ENCODE data around the gene AKAP6. TPM values are rescaled to one million over a fixed set of nuclear protein-coding genes. Genes with fewer than 3 reads are reported as not detected.

Gene AKAP6
- total RNA-seq, 2 experiments from 2014 or later = 0.13 to 0.72 TPM

DNA sequence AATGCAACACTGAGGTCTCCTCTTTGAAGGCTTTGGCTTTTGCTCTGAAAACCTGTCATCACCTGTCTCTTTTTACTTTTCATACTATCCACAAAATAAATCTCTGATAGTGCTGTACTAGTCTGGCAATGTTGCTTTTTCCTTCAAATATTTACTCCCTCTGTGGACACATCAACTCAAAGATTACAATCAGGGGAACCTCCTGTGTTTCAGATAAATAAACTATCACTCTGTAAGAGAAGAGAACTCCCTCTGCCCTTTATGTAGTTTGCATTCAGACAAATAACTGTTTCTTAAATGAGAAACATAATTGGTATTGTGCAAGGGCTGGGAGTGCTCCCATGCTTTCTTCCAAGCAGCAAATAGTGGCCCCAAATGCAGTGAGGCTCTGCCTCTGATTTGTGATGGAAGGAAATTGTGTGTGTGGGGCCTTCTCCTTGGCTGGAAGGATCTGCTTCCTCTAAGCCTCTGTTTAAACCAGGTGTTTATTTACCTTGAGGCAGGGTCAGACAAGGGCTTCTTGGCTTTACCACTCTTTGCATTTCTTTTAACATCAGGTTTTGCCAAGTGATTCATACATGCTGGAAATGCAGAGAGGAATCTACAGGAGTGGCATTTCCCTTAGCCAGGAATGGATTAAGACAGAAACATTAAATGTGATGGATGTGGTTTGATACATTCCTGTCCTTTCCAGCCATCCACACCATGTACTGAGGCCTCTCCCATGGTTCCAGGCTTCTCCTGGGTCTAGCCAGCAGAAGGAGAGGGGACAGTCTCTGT lies 69.0 kb downstream of the AKAP6 start:
- TF ChIP-seq, protein P1, sequence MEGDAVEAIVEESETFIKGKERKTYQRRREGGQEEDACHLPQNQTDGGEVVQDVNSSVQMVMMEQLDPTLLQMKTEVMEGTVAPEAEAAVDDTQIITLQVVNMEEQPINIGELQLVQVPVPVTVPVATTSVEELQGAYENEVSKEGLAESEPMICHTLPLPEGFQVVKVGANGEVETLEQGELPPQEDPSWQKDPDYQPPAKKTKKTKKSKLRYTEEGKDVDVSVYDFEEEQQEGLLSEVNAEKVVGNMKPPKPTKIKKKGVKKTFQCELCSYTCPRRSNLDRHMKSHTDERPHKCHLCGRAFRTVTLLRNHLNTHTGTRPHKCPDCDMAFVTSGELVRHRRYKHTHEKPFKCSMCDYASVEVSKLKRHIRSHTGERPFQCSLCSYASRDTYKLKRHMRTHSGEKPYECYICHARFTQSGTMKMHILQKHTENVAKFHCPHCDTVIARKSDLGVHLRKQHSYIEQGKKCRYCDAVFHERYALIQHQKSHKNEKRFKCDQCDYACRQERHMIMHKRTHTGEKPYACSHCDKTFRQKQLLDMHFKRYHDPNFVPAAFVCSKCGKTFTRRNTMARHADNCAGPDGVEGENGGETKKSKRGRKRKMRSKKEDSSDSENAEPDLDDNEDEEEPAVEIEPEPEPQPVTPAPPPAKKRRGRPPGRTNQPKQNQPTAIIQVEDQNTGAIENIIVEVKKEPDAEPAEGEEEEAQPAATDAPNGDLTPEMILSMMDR (conservative IDR thresholded peaks at IDR 0.05; ENCODE audit: low read length) = no peak
- TF ChIP-seq EZH2phosphoT487 (IDR thresholded peaks at IDR 0.05; ENCODE audit: borderline replicate concordance, low read depth, low read length) = no peak
- no peaks in the 10 kb centered on the region for H3K9me3 ChIP-seq (ENCODE audit: low read length)
- H3K36me3 ChIP-seq (ENCODE audit: insufficient read depth, low read length) = no peaks in the 10 kb centered on the region
- H3K4me3 ChIP-seq (ENCODE audit: low read depth, low read length, poor library complexity, severe bottlenecking) = no peak overlapping the region
- CTCF ChIA-PET (ENCODE audit: unreplicated experiment) = no interaction called here
- no peaks in the 10 kb centered on the region for H3K4me1 ChIP-seq (ENCODE audit: insufficient read depth, low read length, poor library complexity, severe bottlenecking)
- intact Hi-C loops (cut with micrococcal nuclease; ENCODE audit: unreplicated experiment) = no loop called here
- H2AFZ ChIP-seq (ENCODE audit: low read length) = no peak overlapping the region
- H3K9me2 ChIP-seq (ENCODE audit: insufficient read depth, low read length) = no peaks in the 10 kb centered on the region
- no peaks in the 10 kb centered on the region for H3K79me2 ChIP-seq (ENCODE audit: insufficient read depth, low read depth, low read length)
- H4K20me1 ChIP-seq (ENCODE audit: insufficient read depth, low read length) = no peaks in the 10 kb centered on the region
- no peak for DNase-seq (ENCODE audit: low spot score)
- BruUV-seq (replicated peaks) = no TSS peak
- POLR2A ChIA-PET = interaction anchor here (1.8 kb wide), 1 partner anchor 19 kb away, joined by 5 read pairs; no protein-coding TSS in a partner anchor
- H3K27ac ChIP-seq (ENCODE audit: low read depth, low read length, poor library complexity, severe bottlenecking) = no peak overlapping the region
- H3K4me2 ChIP-seq (ENCODE audit: low read length) = no peak overlapping the region

DNA sequence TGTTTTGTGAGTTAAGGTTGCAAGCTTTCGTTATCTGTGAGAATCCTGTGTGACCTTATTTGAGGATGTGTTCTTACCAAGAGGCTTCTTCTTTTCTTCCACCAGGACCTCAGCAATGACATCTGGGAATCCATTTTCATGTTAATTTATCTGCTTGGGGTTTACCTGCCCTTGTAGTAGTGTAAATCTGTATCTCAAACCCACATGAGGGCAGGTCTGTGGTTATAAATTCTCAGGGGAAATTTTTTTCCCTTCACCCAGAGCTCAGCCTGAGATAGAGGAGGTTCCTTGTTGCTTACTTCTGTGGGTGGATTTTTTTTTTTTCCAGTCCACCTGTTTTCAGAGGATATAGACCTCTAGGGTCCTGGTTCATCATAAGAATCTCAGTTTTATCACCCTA lies 70.8 kb downstream of the AKAP6 start:
- intact Hi-C loops (cut with micrococcal nuclease; ENCODE audit: unreplicated experiment) = no loop called here
- no peaks in the 10 kb centered on the region for H3K4me1 ChIP-seq (ENCODE audit: insufficient read depth, low read length, poor library complexity, severe bottlenecking)
- no peak for TF ChIP-seq EZH2phosphoT487 (IDR thresholded peaks at IDR 0.05; ENCODE audit: borderline replicate concordance, low read depth, low read length)
- TF ChIP-seq, protein P1 (conservative IDR thresholded peaks at IDR 0.05; ENCODE audit: low read length) = no peak
- no peak overlapping the region for H3K4me2 ChIP-seq (ENCODE audit: low read length)
- BruUV-seq (replicated peaks) = no TSS peak
- H3K27ac ChIP-seq (ENCODE audit: low read depth, low read length, poor library complexity, severe bottlenecking) = no peak overlapping the region
- no peak overlapping the region for H3K4me3 ChIP-seq (ENCODE audit: low read depth, low read length, poor library complexity, severe bottlenecking)
- ChIA-PET POLR2A (interaction anchor here (0.6 to 1.8 kb wide), 3 partner anchors 21 to 1016 kb away, joined by 3 to 5 read pairs (median 3); no protein-coding TSS in a partner anchor), CTCF (ENCODE audit: unreplicated experiment) (no interaction called here)
- DNase-seq (ENCODE audit: low spot score) = no peak
- H2AFZ ChIP-seq (ENCODE audit: low read length) = no peak overlapping the region
- H3K9me3 ChIP-seq (ENCODE audit: low read length) = no peaks in the 10 kb centered on the region
- no peaks in the 10 kb centered on the region for H4K20me1 ChIP-seq (ENCODE audit: insufficient read depth, low read length)
- no peaks in the 10 kb centered on the region for H3K36me3 ChIP-seq (ENCODE audit: insufficient read depth, low read length)
- no peaks in the 10 kb centered on the region for H3K9me2 ChIP-seq (ENCODE audit: insufficient read depth, low read length)
- no peaks in the 10 kb centered on the region for H3K79me2 ChIP-seq (ENCODE audit: insufficient read depth, low read depth, low read length)

DNA sequence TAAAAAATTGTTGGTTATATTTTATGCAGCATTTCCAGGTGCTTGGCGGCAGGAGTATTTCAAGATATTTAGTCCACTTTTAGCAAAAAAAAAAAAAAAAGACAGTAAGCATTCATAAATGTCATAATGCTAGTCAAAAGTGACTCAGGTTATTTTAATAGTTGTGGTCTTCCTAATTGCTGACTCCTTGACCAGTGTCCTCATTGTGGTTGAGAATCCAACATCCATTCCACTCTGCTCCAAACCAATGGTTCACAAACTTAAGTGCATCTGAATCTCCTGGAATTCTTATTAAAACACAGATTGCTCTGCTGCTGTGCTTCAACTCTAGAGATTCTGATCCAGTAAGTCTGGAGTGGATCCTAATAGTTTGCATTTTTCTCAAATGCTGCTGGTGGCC lies 71.4 kb downstream of the AKAP6 start:
- H3K36me3 ChIP-seq (ENCODE audit: insufficient read depth, low read length) = no peaks in the 10 kb centered on the region
- TF ChIP-seq, protein P1 (conservative IDR thresholded peaks at IDR 0.05; ENCODE audit: low read length) = no peak
- TF ChIP-seq EZH2phosphoT487 (IDR thresholded peaks at IDR 0.05; ENCODE audit: borderline replicate concordance, low read depth, low read length) = no peak
- no peak overlapping the region for H3K27ac ChIP-seq (ENCODE audit: low read depth, low read length, poor library complexity, severe bottlenecking)
- CTCF ChIA-PET (ENCODE audit: unreplicated experiment) = no interaction called here
- H3K79me2 ChIP-seq (ENCODE audit: insufficient read depth, low read depth, low read length) = no peaks in the 10 kb centered on the region
- POLR2A ChIA-PET = interaction anchor here (0.9 kb wide), 1 partner anchor 10 kb away, joined by 3 read pairs; no protein-coding TSS in a partner anchor
- no peaks in the 10 kb centered on the region for H3K9me3 ChIP-seq (ENCODE audit: low read length)
- no peaks in the 10 kb centered on the region for H3K9me2 ChIP-seq (ENCODE audit: insufficient read depth, low read length)
- no TSS peak for BruUV-seq (replicated peaks)
- H3K4me2 ChIP-seq (ENCODE audit: low read length) = no peak overlapping the region
- intact Hi-C loops (cut with micrococcal nuclease; ENCODE audit: unreplicated experiment) = no loop called here
- no peak overlapping the region for H3K4me3 ChIP-seq (ENCODE audit: low read depth, low read length, poor library complexity, severe bottlenecking)
- H2AFZ ChIP-seq (ENCODE audit: low read length) = no peak overlapping the region
- no peaks in the 10 kb centered on the region for H3K4me1 ChIP-seq (ENCODE audit: insufficient read depth, low read length, poor library complexity, severe bottlenecking)
- DNase-seq (ENCODE audit: low spot score) = no peak
- H4K20me1 ChIP-seq (ENCODE audit: insufficient read depth, low read length) = no peaks in the 10 kb centered on the region

Measured in OCI-LY7 (cell line).